ENCODE data around the gene KIF3C. TPM values are rescaled to one million over a fixed set of nuclear protein-coding genes. Genes with fewer than 3 reads are reported as not detected.

KIF3C gene
- total and polyA plus RNA-seq, 2 donors (not counting 1 experiment from before 2014, with no cell fraction given): 9.7 to 13.0 TPM

- H3K4me1 ChIP-seq (ENCODE audit: control insufficient read depth, extremely low read depth, insufficient read depth, low read length): peaks cover 4% of the 10 kb centered on the region
- DNase-seq (ENCODE audit: low read depth in 2 of 2): peak; percentile 94 to 98
- H3K79me2 ChIP-seq (ENCODE audit: control insufficient read depth, insufficient read depth, low read length): peaks cover 42% of the 10 kb centered on the region
- peak within 1 kb of the TSS; percentile 92 for H3K27ac ChIP-seq (ENCODE audit: insufficient read depth, low read length)
- TF ChIP-seq, protein P1, sequence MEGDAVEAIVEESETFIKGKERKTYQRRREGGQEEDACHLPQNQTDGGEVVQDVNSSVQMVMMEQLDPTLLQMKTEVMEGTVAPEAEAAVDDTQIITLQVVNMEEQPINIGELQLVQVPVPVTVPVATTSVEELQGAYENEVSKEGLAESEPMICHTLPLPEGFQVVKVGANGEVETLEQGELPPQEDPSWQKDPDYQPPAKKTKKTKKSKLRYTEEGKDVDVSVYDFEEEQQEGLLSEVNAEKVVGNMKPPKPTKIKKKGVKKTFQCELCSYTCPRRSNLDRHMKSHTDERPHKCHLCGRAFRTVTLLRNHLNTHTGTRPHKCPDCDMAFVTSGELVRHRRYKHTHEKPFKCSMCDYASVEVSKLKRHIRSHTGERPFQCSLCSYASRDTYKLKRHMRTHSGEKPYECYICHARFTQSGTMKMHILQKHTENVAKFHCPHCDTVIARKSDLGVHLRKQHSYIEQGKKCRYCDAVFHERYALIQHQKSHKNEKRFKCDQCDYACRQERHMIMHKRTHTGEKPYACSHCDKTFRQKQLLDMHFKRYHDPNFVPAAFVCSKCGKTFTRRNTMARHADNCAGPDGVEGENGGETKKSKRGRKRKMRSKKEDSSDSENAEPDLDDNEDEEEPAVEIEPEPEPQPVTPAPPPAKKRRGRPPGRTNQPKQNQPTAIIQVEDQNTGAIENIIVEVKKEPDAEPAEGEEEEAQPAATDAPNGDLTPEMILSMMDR (conservative IDR thresholded peaks at IDR 0.05 in 1 of 2, IDR thresholded peaks at IDR 0.05 in 1 of 2; ENCODE audit: low read depth in 1 of 2, low read length in 2 of 2): no peak
- no peak for TF ChIP-seq EZH2 (IDR thresholded peaks at IDR 0.05; ENCODE audit: low read length, missing control alignments)
- peak within 1 kb of the TSS; percentile 91 for H3K4me2 ChIP-seq (ENCODE audit: extremely low read depth, insufficient read depth, low read length)
- no peaks in the 10 kb centered on the region for H3K36me3 ChIP-seq (ENCODE audit: control insufficient read depth, insufficient read depth, low read length)
- peak within 1 kb of the TSS; percentile 92 for H2AFZ ChIP-seq (ENCODE audit: low read length)
- no peaks in the 10 kb centered on the region for H3K27me3 ChIP-seq (ENCODE audit: control insufficient read depth, insufficient read depth, low read length)
- H3K4me3 ChIP-seq (replicated peaks in 1 of 4; ENCODE audit: control extremely low read depth in 1 of 4, insufficient read depth in 1 of 4, low read depth in 3 of 4, low read length in 4 of 4): peak within 1 kb of the TSS; percentile 82 to 96 (median 94)
- H4K20me1 ChIP-seq (ENCODE audit: control insufficient read depth, extremely low read depth, insufficient read depth, low read length): no peaks in the 10 kb centered on the region
- H3K9me3 ChIP-seq (ENCODE audit: control insufficient read depth, insufficient read depth, low read depth, low read length): no peaks in the 10 kb centered on the region
- peak within 1 kb of the TSS; percentile 97 for H3K9ac ChIP-seq (ENCODE audit: insufficient read depth, low read length)
These were observed 103.8 kb downstream of the KIF3C start, which contains the start of gene ASXL2 for GRCh38 chr2:25878361-25879132. Gene ASXL2 (minus strand): TSS chr2:25878487. CDS start chr2:25878222, 265 bp downstream.

DNA sequence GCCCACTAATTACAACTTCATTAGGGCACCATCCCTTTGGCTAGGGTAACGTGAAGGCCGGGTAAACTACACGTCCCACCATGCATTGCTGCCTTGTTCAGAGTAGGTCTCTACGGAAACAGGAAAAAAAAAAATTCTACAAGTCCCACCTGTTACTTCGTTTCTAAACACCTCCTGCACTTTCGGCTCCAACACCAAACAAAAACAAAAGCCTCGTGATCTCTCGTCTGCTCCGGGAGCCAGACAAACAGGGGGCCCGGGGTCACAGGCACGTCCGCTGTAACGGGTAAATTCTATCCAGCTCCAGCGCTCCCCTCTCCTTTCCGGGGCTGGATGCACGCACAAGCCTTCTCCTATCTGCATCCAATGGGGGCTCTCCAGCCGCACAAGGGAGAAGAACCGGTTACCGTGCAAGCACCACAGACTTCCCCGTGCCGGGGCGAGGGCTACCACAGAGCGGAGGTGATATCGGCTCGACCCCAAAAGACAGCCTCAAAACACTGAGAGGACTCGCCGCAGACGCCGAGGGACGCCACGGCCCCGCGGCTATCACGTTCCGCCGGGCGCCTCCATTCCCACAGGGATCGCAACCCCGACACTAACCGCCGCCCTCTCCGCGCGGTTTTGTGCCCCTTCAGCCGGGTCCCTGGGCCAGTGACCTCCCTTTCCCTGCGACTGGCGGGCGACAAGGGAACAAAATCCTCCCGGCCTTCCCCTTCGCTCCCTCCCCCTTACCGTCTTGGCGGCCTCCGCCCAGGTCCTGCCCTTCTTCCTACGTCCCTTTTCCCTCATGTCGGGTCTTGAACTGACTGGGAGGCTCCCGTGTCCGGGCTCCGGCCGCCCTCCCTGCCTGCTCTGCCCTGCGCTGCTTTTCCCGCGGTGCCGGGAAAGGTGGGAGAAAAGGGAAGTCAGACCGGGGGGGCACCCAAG lies 104.6 kb downstream of the KIF3C start:
- peak overlapping the region; percentile 26 for H3K4me2 ChIP-seq (ENCODE audit: extremely low read depth, insufficient read depth, low read length)
- peaks cover 4% of the 10 kb centered on the region for H3K4me1 ChIP-seq (ENCODE audit: control insufficient read depth, extremely low read depth, insufficient read depth, low read length)
- no peak for TF ChIP-seq EZH2 (IDR thresholded peaks at IDR 0.05; ENCODE audit: low read length, missing control alignments)
- H4K20me1 ChIP-seq (ENCODE audit: control insufficient read depth, extremely low read depth, insufficient read depth, low read length): no peaks in the 10 kb centered on the region
- H3K27me3 ChIP-seq (ENCODE audit: control insufficient read depth, insufficient read depth, low read length): no peaks in the 10 kb centered on the region
- H3K4me3 ChIP-seq (replicated peaks in 1 of 4; ENCODE audit: control extremely low read depth in 1 of 4, insufficient read depth in 1 of 4, low read depth in 3 of 4, low read length in 4 of 4): peak overlapping the region; percentile 82 to 96 (median 94)
- peak overlapping the region; percentile 97 for H3K9ac ChIP-seq (ENCODE audit: insufficient read depth, low read length)
- DNase-seq (ENCODE audit: low read depth in 2 of 2): peak; percentile 59 to 60
- peak overlapping the region; percentile 92 for H3K27ac ChIP-seq (ENCODE audit: insufficient read depth, low read length)
- H3K9me3 ChIP-seq (ENCODE audit: control insufficient read depth, insufficient read depth, low read depth, low read length): no peaks in the 10 kb centered on the region
- peak overlapping the region; percentile 79 for H2AFZ ChIP-seq (ENCODE audit: low read length)
- H3K36me3 ChIP-seq (ENCODE audit: control insufficient read depth, insufficient read depth, low read length): no peaks in the 10 kb centered on the region
- H3K79me2 ChIP-seq (ENCODE audit: control insufficient read depth, insufficient read depth, low read length): peaks cover 49% of the 10 kb centered on the region

Other genes starting within 250 kb of the KIF3C start
- 4.6 and 5.9 TPM in 2 replicates for gene ASXL2, start 104.0 kb downstream of the KIF3C start, total RNA-seq
- gene ASXL2, start 104.0 kb downstream of the KIF3C start, polyA plus RNA-seq: 16.6 and 20.7 TPM in 2 replicates
- 94.1 and 105 TPM in 2 replicates for gene RAB10, start 51.6 kb upstream of the KIF3C start, total RNA-seq
- 253 and 255 TPM in 2 replicates for gene RAB10, start 51.6 kb upstream of the KIF3C start, polyA plus RNA-seq
- 0.66 and 0.77 TPM in 2 replicates for gene GAREM2, start 190.6 kb upstream of the KIF3C start, total RNA-seq
- gene GAREM2, start 190.6 kb upstream of the KIF3C start, polyA plus RNA-seq: 1.6 TPM in 2 replicates

Data from fibroblast of lung (primary cell).